GM20000 (cell line): ENCODE measurements around the gene OPRL1.

Source experiments
- DNase-seq: peaks from one replicate; pipeline ENCODE4 v3.0.0; 2012; ENCODE audit warnings: low spot score
- TF ChIP-seq, protein P1 (sequence below): IDR thresholded peaks from 2 replicates; pipeline ENCODE4 v1.5.1; 2012; ENCODE audit warnings: mild to moderate bottlenecking, control low read depth; ENCODE audit errors: extremely low read depth, missing control alignments

OPRL1 gene

GRCh38 chr20:64090165-64090564 is 10.3 kb downstream of the OPRL1 start:
- DNase-seq: no peak
- TF ChIP-seq, protein P1, sequence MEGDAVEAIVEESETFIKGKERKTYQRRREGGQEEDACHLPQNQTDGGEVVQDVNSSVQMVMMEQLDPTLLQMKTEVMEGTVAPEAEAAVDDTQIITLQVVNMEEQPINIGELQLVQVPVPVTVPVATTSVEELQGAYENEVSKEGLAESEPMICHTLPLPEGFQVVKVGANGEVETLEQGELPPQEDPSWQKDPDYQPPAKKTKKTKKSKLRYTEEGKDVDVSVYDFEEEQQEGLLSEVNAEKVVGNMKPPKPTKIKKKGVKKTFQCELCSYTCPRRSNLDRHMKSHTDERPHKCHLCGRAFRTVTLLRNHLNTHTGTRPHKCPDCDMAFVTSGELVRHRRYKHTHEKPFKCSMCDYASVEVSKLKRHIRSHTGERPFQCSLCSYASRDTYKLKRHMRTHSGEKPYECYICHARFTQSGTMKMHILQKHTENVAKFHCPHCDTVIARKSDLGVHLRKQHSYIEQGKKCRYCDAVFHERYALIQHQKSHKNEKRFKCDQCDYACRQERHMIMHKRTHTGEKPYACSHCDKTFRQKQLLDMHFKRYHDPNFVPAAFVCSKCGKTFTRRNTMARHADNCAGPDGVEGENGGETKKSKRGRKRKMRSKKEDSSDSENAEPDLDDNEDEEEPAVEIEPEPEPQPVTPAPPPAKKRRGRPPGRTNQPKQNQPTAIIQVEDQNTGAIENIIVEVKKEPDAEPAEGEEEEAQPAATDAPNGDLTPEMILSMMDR: no peak

GRCh38 chr20:64091340-64091739 is 11.5 kb downstream of the OPRL1 start:
- TF ChIP-seq, protein P1: no peak
- DNase-seq: no peak

DNA sequence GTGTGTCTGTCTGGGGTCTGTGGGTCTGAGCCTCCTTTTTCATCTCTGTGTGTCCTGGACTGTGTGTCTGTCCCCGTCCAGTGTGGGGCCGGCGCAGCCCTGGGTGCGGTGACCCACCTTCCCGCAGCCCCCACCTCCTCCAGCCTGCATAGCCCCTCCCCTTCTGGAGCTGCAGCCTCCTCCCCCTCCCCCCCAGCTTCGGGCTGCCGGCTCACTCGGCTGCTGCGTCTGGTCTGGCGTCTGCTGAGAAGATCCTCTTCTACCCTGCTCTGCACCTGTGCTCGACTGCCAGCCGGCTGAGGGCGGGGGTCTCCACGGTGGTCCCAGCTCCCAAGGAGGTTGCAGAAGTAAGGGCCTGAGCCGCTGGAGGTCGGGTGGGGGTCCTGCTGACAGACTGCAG is 11.9 kb downstream of the OPRL1 start:
- no peak for DNase-seq
- TF ChIP-seq, protein P1: no peak

- no peak for DNase-seq
- TF ChIP-seq, protein P1: no peak
Measured at GRCh38 chr20:64092258-64093012, 12.6 kb downstream of the OPRL1 start.

GRCh38 chr20:64093013-64093503 is 13.2 kb downstream of the OPRL1 start:
- no peak for DNase-seq
- TF ChIP-seq, protein P1: no peak

DNA sequence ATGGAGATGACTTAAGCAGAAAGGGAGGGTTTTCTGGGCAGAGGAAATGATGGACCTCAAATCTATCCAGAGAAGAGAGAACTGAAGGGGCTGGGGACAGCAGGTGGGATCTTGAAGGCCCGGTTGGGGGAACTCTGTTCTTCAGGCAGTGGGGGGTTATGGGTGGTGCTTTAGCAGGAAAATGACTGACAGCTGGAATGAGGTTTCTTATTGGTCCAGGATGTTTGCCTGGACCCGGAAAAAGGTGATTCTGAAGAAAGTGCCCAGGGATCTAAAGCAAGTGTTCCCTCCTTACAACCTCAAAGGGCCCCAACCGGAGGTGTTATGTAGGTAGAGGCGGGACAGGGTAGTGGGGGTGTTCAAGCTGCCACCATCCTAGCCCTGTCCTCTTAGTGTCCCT is 15.6 kb downstream of the OPRL1 start:
- DNase-seq: no peak
- TF ChIP-seq, protein P1: no peak

DNA sequence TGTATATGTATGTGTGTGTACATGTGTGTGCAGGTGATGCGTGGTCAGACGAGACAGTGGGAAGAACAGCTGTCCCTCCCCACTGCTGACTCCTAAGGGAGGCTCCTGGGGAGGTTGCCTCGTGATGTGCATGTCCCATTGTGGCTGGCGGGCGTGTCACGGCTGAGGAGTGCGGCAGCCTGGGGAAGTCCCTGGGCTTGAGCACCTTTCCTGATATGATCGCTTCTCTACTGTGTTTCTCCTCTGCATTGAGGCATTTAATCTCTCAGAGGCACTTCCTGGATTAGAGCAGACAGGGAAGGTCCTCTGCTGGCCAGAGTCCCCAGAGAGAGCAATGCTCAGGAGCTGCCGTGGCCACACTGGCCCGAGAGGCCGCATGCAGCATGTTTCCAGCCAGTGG is 16.0 kb downstream of the OPRL1 start:
- TF ChIP-seq, protein P1: no peak
- no peak for DNase-seq
